OCI-LY3 (cell line): ENCODE measurements around the gene KARS1.

Source experiments
- H2AFZ ChIP-seq: fragments of 200-600, 300-600 bp; shearing (Covaris generic); 2 replicates; pipeline ENCODE4 v1.6.0; 2014; ENCODE audit warnings: antibody characterized with exemption, low read depth, low read length
- H3K27ac ChIP-seq: fragments of 200-600, 300-600 bp; sonication (generic); 2 replicates; pipeline ENCODE4 v1.5.1; 2014; ENCODE audit warnings: mild to moderate bottlenecking, low read length, moderate library complexity, mixed read lengths
- H3K27me3 ChIP-seq: fragments of 200-600, 300-600 bp; sonication (generic); 2 replicates; pipeline ENCODE4 v1.6.1; 2014; ENCODE audit warnings: low read depth, low read length, mixed read lengths
- H3K36me3 ChIP-seq: fragments of 200-600, 300-600 bp; sonication (generic); replicated peaks from 2 replicates; pipeline ENCODE3; 2014; ENCODE audit warnings: low read depth, low read length, mixed read lengths
- H3K4me1 ChIP-seq: fragments of 300-600, 200-600 bp; sonication (generic); 2 replicates; pipeline ENCODE4 v1.6.1; 2014; ENCODE audit warnings: low read length, mixed read lengths
- H3K4me2 ChIP-seq: fragments of 200-600, 300-600 bp; sonication (generic); 2 replicates; pipeline ENCODE4 v1.6.1; 2014; ENCODE audit warnings: low read length, mixed read lengths
- H3K4me3 ChIP-seq: fragments of 300-600, 200-600 bp; sonication (generic); 2 replicates; pipeline ENCODE4 v1.5.1; 2014; ENCODE audit warnings: antibody characterized with exemption, mild to moderate bottlenecking, low read length, moderate library complexity
- H3K79me2 ChIP-seq: fragments of 300-600, 200-600 bp; shearing (Covaris generic); 2 replicates; pipeline ENCODE4 v1.6.1; 2014; ENCODE audit warnings: mild to moderate bottlenecking, low read length, mixed read lengths
- H3K9ac ChIP-seq: fragments of 300-600, 200-600 bp; shearing (Covaris generic); 2 replicates; pipeline ENCODE4 v1.6.0; 2014; ENCODE audit warnings: mild to moderate bottlenecking, low read length, moderate library complexity
- H3K9me3 ChIP-seq: fragments of 200-600, 300-600 bp; shearing (Covaris generic); 2 replicates; pipeline ENCODE4 v1.6.1; 2014; ENCODE audit warnings: low read length, mixed read lengths; ENCODE audit not compliant: insufficient read depth
- H4K20me1 ChIP-seq: fragments of 200-600, 300-600 bp; sonication (generic); 2 replicates; pipeline ENCODE4 v1.6.1; 2016; ENCODE audit warnings: low read length, mixed read lengths; ENCODE audit not compliant: insufficient read depth
- EZH2phosphoT487 ChIP-seq: fragments of 200-600 bp; shearing (Covaris generic); IDR thresholded peaks from 2 replicates; pipeline ENCODE4 v1.6.1; 2018; ENCODE audit warnings: antibody characterized with exemption, mixed run types, low read depth
- TF ChIP-seq, protein P1 (sequence below): fragments of 200-600, 300-600 bp; sonication (generic); IDR thresholded peaks from 2 replicates; pipeline ENCODE4 v1.5.1; 2014; ENCODE audit warnings: antibody characterized with exemption, low read length, low read depth

KARS1 gene

DNA sequence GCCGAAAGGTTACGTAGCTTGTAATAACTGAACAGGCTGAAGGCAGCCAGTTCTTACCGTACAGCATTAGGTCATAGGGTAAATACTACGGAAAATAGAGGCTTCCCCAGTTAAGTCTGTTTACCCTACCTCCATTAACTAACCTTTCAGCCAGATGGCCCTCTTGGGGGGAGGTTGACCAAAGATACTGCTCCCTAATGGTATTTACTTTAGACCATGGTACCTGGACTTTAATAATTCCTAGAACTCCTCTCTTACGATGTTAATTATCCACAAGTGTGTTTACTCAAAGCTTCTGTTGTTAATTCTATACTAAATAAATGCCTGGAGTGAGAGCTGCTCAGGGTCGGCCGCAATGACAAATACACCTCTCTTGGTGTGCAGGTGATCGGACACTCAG, 14.6 kb downstream of the KARS1 start:
- no peak overlapping the region for H3K27ac ChIP-seq
- H3K9ac ChIP-seq = no peak overlapping the region
- H3K9me3 ChIP-seq = no peaks in the 10 kb centered on the region
- H3K79me2 ChIP-seq = 0 out of 2 replicates have a peak, but pooled peaks cover 6% of the 10 kb centered on the region
- no peak for TF ChIP-seq EZH2phosphoT487
- TF ChIP-seq, protein P1, sequence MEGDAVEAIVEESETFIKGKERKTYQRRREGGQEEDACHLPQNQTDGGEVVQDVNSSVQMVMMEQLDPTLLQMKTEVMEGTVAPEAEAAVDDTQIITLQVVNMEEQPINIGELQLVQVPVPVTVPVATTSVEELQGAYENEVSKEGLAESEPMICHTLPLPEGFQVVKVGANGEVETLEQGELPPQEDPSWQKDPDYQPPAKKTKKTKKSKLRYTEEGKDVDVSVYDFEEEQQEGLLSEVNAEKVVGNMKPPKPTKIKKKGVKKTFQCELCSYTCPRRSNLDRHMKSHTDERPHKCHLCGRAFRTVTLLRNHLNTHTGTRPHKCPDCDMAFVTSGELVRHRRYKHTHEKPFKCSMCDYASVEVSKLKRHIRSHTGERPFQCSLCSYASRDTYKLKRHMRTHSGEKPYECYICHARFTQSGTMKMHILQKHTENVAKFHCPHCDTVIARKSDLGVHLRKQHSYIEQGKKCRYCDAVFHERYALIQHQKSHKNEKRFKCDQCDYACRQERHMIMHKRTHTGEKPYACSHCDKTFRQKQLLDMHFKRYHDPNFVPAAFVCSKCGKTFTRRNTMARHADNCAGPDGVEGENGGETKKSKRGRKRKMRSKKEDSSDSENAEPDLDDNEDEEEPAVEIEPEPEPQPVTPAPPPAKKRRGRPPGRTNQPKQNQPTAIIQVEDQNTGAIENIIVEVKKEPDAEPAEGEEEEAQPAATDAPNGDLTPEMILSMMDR = no peak
- no peak overlapping the region for H2AFZ ChIP-seq
- H3K4me2 ChIP-seq = no peak overlapping the region
- H4K20me1 ChIP-seq = no peaks in the 10 kb centered on the region
- H3K36me3 ChIP-seq = peaks cover 72% of the 10 kb centered on the region
- no peaks in the 10 kb centered on the region for H3K4me1 ChIP-seq
- H3K4me3 ChIP-seq = no peak overlapping the region
- H3K27me3 ChIP-seq = no peaks in the 10 kb centered on the region

GRCh38 chr16:75630052-75630451, 17.4 kb downstream of the KARS1 start:
- Histone ChIP-seq H3K9me3 (no peaks in the 10 kb centered on the region), H2AFZ (no peak overlapping the region), H3K4me1 (no peaks in the 10 kb centered on the region), H3K4me2 (no peak overlapping the region), H3K27ac (no peak overlapping the region), H3K4me3 (no peak overlapping the region), H3K36me3 (peaks cover 74% of the 10 kb centered on the region), H4K20me1 (no peaks in the 10 kb centered on the region), H3K9ac (no peak overlapping the region), H3K27me3 (no peaks in the 10 kb centered on the region), H3K79me2 (no peaks in the 10 kb centered on the region)
- TF ChIP-seq EZH2phosphoT487 = no peak
- TF ChIP-seq, protein P1 = no peak

DNA sequence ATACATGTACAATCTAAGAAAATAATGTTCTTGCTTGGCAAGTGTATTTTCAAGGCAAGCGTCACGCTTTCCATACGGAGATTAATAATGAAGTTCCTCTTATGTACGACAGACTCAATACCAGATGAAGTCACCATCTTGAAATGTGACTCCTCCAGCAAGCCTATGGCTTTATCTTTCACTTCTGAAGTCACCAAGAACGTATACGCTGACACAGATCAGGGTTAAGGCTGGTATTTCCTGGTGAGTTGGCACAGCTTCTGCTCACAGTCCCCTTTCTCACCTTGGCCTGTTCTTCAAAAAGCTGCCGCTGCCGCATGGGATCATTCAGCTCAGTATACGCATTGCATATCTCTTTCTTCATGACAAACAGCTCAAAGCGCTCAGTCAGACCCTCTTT, 18.3 kb downstream of the KARS1 start:
- Histone ChIP-seq H3K36me3 (peaks cover 73% of the 10 kb centered on the region), H3K27me3 (no peaks in the 10 kb centered on the region), H3K4me2 (no peak overlapping the region)

GRCh38 chr16:75628351-75628750, 19.1 kb downstream of the KARS1 start:
- H3K27me3 ChIP-seq = no peaks in the 10 kb centered on the region
- no peaks in the 10 kb centered on the region for H3K79me2 ChIP-seq
- no peak overlapping the region for H3K4me3 ChIP-seq
- H2AFZ ChIP-seq = no peak overlapping the region
- H3K4me2 ChIP-seq = no peak overlapping the region
- no peaks in the 10 kb centered on the region for H4K20me1 ChIP-seq
- H3K27ac ChIP-seq = no peak overlapping the region
- H3K36me3 ChIP-seq = peaks cover 68% of the 10 kb centered on the region
- no peak overlapping the region for H3K9ac ChIP-seq
- no peak for TF ChIP-seq EZH2phosphoT487
- TF ChIP-seq, protein P1 = no peak
- H3K9me3 ChIP-seq = no peaks in the 10 kb centered on the region
- peaks cover 2% of the 10 kb centered on the region; the same call in 1 of the 2 replicates for H3K4me1 ChIP-seq

More for the DNA sequence above, 18.3 kb downstream of the KARS1 start:
- Histone ChIP-seq H3K4me3 (no peak overlapping the region), H3K4me1 (no peaks in the 10 kb centered on the region), H3K79me2 (no peaks in the 10 kb centered on the region), H4K20me1 (no peaks in the 10 kb centered on the region), H3K9me3 (no peaks in the 10 kb centered on the region), H2AFZ (no peak overlapping the region), H3K9ac (no peak overlapping the region), H3K27ac (no peak overlapping the region)
- no peak for TF ChIP-seq EZH2phosphoT487
- TF ChIP-seq, protein P1 = no peak
